ENCODE measurements around the gene CHGA.
A peak's percentile ranks its signal among the peaks of the same experiment; 100 is the strongest.

Gene CHGA

DNA sequence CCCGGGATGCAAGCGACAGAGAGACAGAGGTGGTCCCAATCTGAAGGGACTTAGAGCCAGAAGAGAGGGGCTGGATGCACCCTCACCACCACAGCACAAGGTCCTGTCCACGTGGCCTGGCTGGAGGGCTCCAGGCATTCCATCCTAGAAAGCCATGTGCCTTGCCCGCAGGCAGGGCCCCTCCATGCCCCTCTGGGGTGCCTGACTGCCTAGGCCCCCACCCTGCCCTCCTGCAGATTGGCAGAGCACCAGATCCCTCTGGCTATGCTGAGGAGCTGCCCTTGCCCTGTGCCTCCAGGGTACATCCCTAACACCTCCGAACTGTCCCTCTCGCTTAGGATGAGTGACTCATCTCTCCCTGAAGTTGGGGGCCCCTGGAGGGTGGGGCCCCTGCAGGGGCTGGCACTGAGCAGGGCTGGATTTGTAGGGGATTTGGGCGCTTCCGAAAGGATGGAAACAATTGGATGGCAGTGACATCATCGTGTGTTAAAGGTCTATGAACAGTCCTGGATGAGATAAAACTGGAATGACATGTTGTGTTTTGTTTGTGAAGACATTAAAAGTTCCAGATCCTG, 50.9 kb downstream of the CHGA start:
- H3K9me3 ChIP-seq, result peaks cover 55% of the 10 kb centered on the region
- no peak overlapping the region for H3K9ac ChIP-seq
- H3K27me3 ChIP-seq, result no peaks in the 10 kb centered on the region
- H3K4me3 ChIP-seq, result no peak overlapping the region
- no peaks in the 10 kb centered on the region for H4K20me1 ChIP-seq
- TF ChIP-seq Cebpa-rat (IDR thresholded peaks at IDR 0.05), result no peak
- H3K4me1 ChIP-seq, result 0 out of 2 replicates have a peak, but pooled peaks cover 7% of the 10 kb centered on the region
- no peak overlapping the region for H3K27ac ChIP-seq
- no peak overlapping the region for H3K4me2 ChIP-seq
- H3K36me3 ChIP-seq, result peaks cover 47% of the 10 kb centered on the region

DNA sequence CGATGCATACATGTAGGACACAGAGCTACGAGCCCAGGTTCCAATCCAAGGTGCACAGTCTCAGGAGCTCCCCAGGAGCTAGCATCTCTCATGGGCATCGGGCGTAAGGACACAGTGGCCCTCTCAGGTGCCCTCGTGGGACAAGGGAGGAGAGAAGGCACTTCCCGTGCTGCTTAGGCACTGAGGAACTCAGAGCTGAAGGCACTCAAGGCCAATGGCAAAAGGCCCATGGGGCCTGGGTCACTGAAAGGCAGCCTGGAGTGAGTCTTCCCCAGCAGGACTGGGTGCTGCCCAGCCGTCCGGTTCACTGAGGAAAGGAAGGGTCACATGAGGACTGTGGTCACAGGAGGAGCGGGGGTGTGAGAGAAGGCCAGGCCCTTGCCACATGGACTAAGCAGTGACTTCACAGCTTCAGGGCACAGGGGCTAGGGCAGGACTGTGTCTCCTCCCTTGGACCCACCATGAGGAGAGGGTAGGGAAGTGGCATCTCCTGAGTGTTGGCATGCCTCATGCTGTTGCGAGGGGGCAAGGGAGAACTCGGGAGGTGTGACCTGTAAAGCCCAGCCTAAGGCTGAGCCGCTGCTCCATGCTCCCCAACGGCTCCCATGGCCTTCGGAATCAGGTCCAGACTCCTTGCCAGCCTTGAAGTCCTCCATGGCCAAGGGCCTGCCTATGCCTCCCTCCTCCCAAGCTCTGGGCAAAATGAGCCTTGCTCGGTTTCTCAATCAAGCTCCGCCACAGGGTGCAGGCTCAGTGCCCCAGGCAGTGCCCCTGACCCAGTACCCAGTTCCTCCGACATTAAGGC, 51.8 kb downstream of the CHGA start:
- Histone ChIP-seq H3K36me3 (peaks cover 55% of the 10 kb centered on the region), H3K9me3 (peaks cover 63% of the 10 kb centered on the region), H3K4me1 (0 out of 2 replicates have a peak, but pooled peaks cover 7% of the 10 kb centered on the region), H3K27me3 (no peaks in the 10 kb centered on the region), H4K20me1 (no peaks in the 10 kb centered on the region), H3K4me2 (no peak overlapping the region), H3K9ac (no peak overlapping the region), H3K4me3 (no peak overlapping the region), H3K27ac (no peak overlapping the region)
- TF ChIP-seq Cebpa-rat (IDR thresholded peaks at IDR 0.05), result no peak

DNA sequence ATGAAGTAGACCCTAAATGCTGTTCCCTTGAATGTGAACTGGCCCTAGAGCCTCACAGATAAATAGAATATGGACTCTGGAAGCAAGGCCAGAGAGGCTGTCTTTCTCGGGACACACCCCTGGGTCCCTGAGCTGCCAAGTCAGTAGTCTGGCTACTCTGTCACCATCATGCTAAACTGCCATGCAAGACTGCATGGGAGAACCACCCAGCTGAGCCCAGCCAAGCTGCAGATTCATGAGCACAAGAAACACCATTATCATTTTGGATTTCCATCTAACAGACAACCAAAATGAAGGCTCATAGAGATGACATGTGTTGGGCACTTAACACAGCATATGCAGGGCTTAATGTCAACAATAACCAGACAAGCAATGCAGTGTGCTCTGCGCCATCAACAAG, 53.3 kb downstream of the CHGA start:
- H3K27me3 ChIP-seq, result no peaks in the 10 kb centered on the region
- no peak overlapping the region for H3K27ac ChIP-seq
- H4K20me1 ChIP-seq, result no peaks in the 10 kb centered on the region
- H3K36me3 ChIP-seq, result peaks cover 71% of the 10 kb centered on the region
- H3K4me3 ChIP-seq, result no peak overlapping the region
- no peak for TF ChIP-seq Cebpa-rat (IDR thresholded peaks at IDR 0.05)
- H3K4me2 ChIP-seq, result no peak overlapping the region
- no peaks in the 10 kb centered on the region for H3K4me1 ChIP-seq
- H3K9ac ChIP-seq, result no peak overlapping the region
- H3K9me3 ChIP-seq, result peaks cover 78% of the 10 kb centered on the region

DNA sequence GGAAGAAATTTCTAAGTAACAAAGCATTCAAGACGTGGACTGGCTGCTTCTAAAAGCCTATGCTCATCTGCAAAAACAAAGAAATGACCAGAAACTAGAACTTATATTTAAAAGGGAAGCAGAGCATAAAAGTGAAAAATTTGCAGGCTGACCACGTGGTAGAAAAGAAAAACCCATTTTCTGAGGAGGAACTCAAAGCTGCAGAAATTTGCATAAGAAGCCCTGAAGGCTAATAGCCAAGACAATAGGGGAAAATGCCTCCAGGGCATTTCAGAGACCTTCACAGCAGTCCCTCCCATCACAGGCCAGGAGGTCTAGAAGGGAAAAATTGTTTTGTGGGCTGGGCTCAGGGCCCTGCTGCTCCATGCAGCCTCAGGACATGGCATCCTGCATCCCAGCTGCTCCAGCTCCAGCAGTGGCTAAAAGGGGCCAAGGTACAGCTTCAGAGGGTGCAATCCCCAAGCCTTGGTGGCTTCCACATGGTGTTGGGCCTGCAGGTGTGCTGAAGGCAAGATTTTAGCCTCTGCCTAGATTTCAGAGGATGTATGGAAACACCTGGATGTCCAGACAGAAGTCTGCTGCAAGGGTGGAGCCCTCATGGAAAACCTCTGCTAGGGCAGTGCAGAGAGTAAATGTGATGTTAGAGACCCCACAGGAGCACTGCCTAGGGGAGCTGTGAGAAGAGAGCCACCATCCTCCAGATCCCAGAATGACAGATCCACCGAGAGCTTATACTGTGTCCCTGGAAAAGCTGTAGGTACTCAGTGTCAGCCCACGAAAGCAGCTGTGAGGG, 55.5 kb downstream of the CHGA start:
- peaks cover 90% of the 10 kb centered on the region for H3K36me3 ChIP-seq

DNA sequence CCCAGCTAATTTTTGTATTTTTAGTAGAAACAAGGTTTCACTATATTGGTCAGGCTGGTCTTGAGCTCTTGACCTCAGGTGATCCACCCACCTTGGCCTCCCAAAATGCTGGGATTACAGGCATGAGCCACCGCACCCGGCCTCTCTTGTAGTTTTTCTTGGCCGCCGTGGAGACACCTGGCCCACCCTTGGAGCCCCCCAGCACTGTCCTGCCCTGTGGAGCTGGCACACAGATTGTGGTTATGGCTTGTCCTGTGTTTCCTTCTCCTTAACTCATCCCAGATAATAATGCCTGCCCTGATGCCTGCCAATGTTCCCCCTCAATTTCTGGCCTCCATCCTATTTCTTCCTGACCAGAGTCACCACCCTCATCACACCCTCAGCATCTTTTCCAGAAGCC, 57.9 kb downstream of the CHGA start:
- no peak for TF ChIP-seq Cebpa-rat (IDR thresholded peaks at IDR 0.05)
- no peaks in the 10 kb centered on the region for H3K4me1 ChIP-seq
- no peaks in the 10 kb centered on the region for H3K27me3 ChIP-seq
- no peak overlapping the region for H3K4me2 ChIP-seq
- H4K20me1 ChIP-seq, result no peaks in the 10 kb centered on the region
- H3K9me3 ChIP-seq, result peaks cover 73% of the 10 kb centered on the region
- peaks cover 82% of the 10 kb centered on the region for H3K36me3 ChIP-seq
- H3K4me3 ChIP-seq, result no peak overlapping the region
- no peak overlapping the region for H3K9ac ChIP-seq
- H3K27ac ChIP-seq, result no peak overlapping the region

More for the DNA sequence above, 55.5 kb downstream of the CHGA start:
- no peaks in the 10 kb centered on the region for H3K4me1 ChIP-seq
- TF ChIP-seq Cebpa-rat (IDR thresholded peaks at IDR 0.05), result no peak
- H3K4me3 ChIP-seq, result peak overlapping the region; percentile 36; the same call in 1 of the 2 replicates
- no peak overlapping the region for H3K9ac ChIP-seq
- peaks cover 97% of the 10 kb centered on the region for H3K9me3 ChIP-seq
- no peaks in the 10 kb centered on the region for H3K27me3 ChIP-seq
- H3K4me2 ChIP-seq, result no peak overlapping the region
- no peak overlapping the region for H3K27ac ChIP-seq
- H4K20me1 ChIP-seq, result no peaks in the 10 kb centered on the region

DNA sequence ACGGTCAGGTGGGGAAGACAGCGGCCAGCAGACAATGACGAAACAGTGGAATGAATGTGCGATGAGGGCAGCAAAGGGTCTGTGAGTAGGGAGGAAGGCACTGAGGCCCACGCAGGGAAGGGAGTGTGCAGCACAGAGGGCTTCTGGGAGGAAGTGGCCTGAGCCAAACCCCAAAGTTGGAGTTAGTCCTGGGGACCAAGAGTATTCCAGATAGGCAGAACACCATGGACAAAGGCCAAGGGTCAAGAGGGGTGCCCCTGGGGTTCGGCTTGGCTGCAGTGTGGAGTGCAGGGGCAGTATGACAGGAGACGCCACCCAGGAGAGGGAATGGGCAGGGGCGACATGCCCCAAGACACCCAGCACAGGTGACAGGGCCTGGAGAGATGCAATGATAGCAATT, 58.8 kb downstream of the CHGA start:
- no peak overlapping the region for H3K9ac ChIP-seq
- H3K4me2 ChIP-seq, result no peak overlapping the region
- no peak overlapping the region for H3K4me3 ChIP-seq
- no peaks in the 10 kb centered on the region for H3K27me3 ChIP-seq
- H3K36me3 ChIP-seq, result peaks cover 77% of the 10 kb centered on the region
- H3K4me1 ChIP-seq, result no peaks in the 10 kb centered on the region
- H4K20me1 ChIP-seq, result no peaks in the 10 kb centered on the region
- no peak for TF ChIP-seq Cebpa-rat (IDR thresholded peaks at IDR 0.05)
- H3K27ac ChIP-seq, result no peak overlapping the region
- peaks cover 64% of the 10 kb centered on the region for H3K9me3 ChIP-seq

DNA sequence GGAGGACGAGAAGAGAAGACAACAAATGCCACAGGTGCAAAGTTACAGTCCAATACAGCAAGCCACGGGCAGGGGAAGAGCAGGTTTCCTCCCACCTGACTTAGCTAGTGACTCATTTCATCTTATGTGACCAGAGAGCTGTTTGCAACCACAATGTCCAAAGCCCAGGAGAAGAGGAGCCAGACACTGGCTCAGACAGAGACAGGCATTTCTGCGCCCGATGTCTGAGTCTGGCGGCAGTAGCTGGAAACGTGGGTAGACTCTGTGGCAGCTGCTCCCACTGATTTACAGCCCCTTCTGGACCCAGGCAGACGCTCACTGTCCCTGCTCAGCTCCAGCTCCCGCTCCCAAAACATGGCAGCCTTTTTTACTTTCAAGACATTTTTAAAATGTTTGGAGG, 60.0 kb downstream of the CHGA start:
- Histone ChIP-seq H3K36me3 (peaks cover 70% of the 10 kb centered on the region), H4K20me1 (peaks cover 3% of the 10 kb centered on the region; the same call in 1 of the 2 replicates), H3K27ac (no peak overlapping the region), H3K4me1 (peaks cover 5% of the 10 kb centered on the region), H3K9me3 (peaks cover 52% of the 10 kb centered on the region), H3K27me3 (no peaks in the 10 kb centered on the region), H3K4me2 (no peak overlapping the region), H3K4me3 (no peak overlapping the region), H3K9ac (no peak overlapping the region)
- TF ChIP-seq Cebpa-rat (IDR thresholded peaks at IDR 0.05), result no peak

DNA sequence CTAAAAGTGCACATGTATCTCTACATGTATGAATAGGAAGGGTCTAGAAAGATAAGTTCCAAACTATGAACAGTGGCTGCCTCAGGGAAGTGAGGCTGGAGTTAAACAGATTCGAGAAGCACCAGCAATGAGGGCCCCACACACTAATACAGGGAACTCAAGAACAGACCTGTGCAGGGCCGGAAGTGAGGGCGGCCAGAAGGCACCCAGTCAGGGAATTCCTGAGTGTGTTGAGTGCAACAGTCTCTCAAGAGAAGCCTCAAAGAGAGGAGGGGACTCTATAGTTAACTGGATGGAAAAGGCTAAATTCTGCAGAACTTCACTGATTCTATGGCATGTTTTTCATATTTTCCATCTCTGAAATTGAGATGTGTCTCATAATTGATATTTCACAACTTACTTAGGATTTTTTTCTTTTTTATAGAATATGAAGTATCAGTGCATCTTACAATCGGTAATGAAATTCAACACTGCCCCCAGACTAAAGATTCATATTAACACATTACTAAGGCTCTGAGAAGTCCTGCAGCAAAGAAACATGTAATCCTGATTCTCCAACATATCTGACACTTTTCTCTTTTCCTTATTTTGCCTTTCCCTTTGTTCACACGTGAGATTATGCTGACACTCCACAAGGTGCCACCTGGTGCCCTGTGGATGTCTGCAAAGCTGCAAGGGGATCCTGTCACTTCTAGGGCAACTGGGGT, 61.3 kb downstream of the CHGA start:
- H3K4me2 ChIP-seq, result no peak overlapping the region
- H3K27ac ChIP-seq, result no peak overlapping the region
- peaks cover 39% of the 10 kb centered on the region for H3K9me3 ChIP-seq
- no peak overlapping the region for H3K9ac ChIP-seq
- no peak for TF ChIP-seq Cebpa-rat (IDR thresholded peaks at IDR 0.05)
- peaks cover 60% of the 10 kb centered on the region for H3K36me3 ChIP-seq
- H3K27me3 ChIP-seq, result no peaks in the 10 kb centered on the region
- no peak overlapping the region for H3K4me3 ChIP-seq
- peaks cover 6% of the 10 kb centered on the region; the same call in 1 of the 2 replicates for H4K20me1 ChIP-seq
- peaks cover 18% of the 10 kb centered on the region for H3K4me1 ChIP-seq

All from BLaER1 (cell line).